ENCODE measurements around the gene DENND4A.
"Not testable (repeated sequence)": the region's sequence is repeated elsewhere in the genome, so short reads cannot be mapped to it uniquely, and the experiment has no call there.

Gene DENND4A

GRCh38 chr15:65818927-65819562 is 27.0 kb upstream of the DENND4A start:
- TF ChIP-seq CTCF (conservative IDR thresholded peaks at IDR 0.05; ENCODE audit: low read depth, low read length): no peak
- DNase-seq (ENCODE audit: low read depth): peak; percentile 61

GRCh38 chr15:65816441-65816840 is 24.3 kb upstream of the DENND4A start:
- H3K4me3 ChIP-seq (ENCODE audit: low read depth, low read length): no peak overlapping the region
- no peak for TF ChIP-seq CTCF (conservative IDR thresholded peaks at IDR 0.05; ENCODE audit: low read depth, low read length)
- no peak for DNase-seq (ENCODE audit: low read depth)

More at GRCh38 chr15:65818927-65819562, 27.0 kb upstream of the DENND4A start:
- H3K4me3 ChIP-seq (ENCODE audit: low read depth, low read length): no peak overlapping the region

- DNase-seq (ENCODE audit: low read depth); H3K4me3 ChIP-seq (ENCODE audit: low read depth, low read length): not testable (repeated sequence)
Observed at GRCh38 chr15:65816008-65816407, 23.9 kb upstream of the DENND4A start.

- DNase-seq (ENCODE audit: low read depth); H3K4me3 ChIP-seq (ENCODE audit: low read depth, low read length): not testable (repeated sequence)
Observed at GRCh38 chr15:65814271-65814670, 22.2 kb upstream of the DENND4A start.

- no peak for TF ChIP-seq CTCF (conservative IDR thresholded peaks at IDR 0.05; ENCODE audit: low read depth, low read length)
- H3K4me3 ChIP-seq (ENCODE audit: low read depth, low read length): no peak overlapping the region
- DNase-seq (ENCODE audit: low read depth): no peak
Observed at GRCh38 chr15:65812916-65813315, 20.8 kb upstream of the DENND4A start.

- TF ChIP-seq CTCF (conservative IDR thresholded peaks at IDR 0.05; ENCODE audit: low read depth, low read length): no peak
- no peak for DNase-seq (ENCODE audit: low read depth)
- no peak overlapping the region for H3K4me3 ChIP-seq (ENCODE audit: low read depth, low read length)
Observed at GRCh38 chr15:65812467-65812866, 20.4 kb upstream of the DENND4A start.

GRCh38 chr15:65811835-65812234 is 19.7 kb upstream of the DENND4A start:
- no peak for DNase-seq (ENCODE audit: low read depth)
- H3K4me3 ChIP-seq (ENCODE audit: low read depth, low read length): no peak overlapping the region
- no peak for TF ChIP-seq CTCF (conservative IDR thresholded peaks at IDR 0.05; ENCODE audit: low read depth, low read length)

GRCh38 chr15:65811011-65811733 is 19.1 kb upstream of the DENND4A start:
- H3K4me3 ChIP-seq (ENCODE audit: low read depth, low read length); DNase-seq (ENCODE audit: low read depth): not testable (repeated sequence)

Measured in choroid plexus epithelial cell (primary cell).